Hematopoietic multipotent progenitor cell treated with erythropoietin and hydrocortisone succinate and interleukin-3 and kit ligand, for 6 days (in vitro differentiated cells): ENCODE results near the gene ARHGDIB.

Experiments
- DNase-seq: peaks from one replicate; pipeline ENCODE4 v3.0.0-alpha.2; 2015

Gene ARHGDIB

DNA sequence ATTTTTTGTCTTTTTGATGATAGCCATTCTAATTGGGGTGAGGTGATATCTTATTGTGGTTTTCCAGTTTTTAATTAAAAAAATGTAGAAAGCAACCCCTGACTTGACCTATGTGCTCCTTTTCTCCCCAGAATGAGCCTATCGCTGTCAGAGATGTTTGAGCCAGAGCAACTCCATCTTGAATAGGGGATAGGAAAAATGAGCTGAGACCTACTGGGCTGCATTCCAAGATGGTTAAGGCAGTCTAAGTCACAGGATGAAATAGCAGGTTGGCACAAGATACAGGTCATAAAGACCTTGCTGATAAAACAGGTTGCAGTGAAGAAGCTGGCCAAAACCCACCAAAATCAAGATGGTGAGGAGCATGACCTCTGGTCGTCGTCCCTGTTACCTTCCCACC lies 36.9 kb downstream of the ARHGDIB start:
- DNase-seq: no peak

DNA sequence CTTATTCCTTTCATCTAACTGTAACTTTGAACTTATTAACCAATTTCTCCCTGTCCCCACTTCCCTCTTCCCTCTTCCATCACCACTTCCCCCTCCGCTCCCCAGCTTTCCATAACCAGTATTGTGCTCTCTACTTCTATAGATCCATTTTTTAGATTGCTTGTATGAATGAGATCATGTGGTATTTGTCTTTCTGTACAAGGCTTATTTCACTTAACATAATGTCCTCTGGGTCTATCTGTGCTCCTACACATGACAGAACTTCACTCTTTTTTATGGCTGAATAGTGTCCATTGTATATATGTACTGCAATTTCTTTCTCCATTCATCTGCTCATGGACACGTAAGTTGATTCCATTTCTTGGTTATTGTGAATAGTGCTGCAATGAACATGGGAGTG lies 37.5 kb downstream of the ARHGDIB start:
- no peak for DNase-seq

DNA sequence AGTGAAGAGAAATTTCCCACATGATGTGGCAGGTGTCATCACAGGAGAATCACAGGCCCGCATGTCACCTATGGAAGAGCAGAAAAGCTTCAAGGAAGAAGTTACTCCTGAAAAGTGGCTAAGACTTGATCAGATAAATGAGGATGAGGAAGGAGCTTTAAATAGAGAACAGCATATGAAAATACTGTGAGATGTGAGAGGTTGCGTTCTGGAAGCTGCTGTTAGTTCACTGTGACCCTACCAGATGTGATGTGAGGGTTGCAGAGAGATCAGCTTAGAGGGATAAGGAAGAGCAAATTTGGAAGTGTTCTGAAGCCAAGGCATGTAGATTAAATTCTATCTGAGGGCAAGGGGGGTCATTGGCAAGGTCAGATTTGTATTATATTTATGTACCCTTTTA lies 40.2 kb downstream of the ARHGDIB start:
- no peak for DNase-seq

DNA sequence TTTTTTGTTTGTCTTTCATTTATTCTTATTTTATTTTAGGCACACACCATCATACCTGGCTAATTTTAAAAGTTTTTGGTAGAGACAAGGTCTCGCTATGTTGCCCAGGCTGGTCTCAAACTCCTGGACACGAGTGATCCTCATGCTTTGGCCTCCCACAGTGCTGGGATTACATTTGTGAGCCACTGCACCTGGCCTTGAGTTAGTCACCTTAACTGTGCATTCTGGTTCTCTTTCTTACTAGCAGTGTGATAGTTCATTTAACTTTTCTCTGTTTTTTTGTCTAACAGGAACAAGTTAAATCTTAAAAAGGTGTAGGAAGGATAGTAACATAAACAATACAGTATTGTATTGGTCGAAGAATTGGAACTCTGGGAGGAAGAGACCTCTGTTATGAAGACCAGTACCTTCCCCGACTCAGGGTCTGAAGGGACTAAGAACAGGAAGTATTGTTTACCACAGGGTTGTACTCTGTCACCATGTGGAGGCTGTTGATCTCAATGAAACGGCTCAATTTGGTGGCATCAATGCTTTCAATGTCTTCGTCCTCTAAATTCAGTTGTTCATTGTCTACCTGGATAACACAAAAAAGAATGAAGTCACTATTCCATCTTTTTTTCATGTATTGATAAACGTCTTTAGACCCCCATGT lies 40.8 kb downstream of the ARHGDIB start:
- DNase-seq: peak; percentile 44

DNA sequence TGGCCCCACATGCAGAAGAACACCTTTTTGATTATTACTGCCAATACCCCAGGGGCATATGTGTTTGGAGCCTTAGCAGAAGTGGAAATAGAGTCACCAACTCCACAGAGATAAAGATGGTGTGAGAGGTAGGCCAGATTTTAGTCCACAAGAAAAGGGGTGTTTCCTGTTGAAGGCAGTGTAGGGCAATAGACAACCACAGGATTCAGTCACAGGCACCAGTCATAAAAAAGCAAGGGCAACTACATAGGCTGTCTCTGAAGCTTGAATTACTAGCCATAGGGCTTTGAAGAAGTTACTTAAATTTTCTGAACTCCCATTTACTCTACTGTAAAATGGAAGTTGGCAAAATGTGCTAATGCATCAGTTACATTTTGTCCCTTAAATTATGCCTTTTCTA lies 41.9 kb downstream of the ARHGDIB start:
- no peak for DNase-seq

DNA sequence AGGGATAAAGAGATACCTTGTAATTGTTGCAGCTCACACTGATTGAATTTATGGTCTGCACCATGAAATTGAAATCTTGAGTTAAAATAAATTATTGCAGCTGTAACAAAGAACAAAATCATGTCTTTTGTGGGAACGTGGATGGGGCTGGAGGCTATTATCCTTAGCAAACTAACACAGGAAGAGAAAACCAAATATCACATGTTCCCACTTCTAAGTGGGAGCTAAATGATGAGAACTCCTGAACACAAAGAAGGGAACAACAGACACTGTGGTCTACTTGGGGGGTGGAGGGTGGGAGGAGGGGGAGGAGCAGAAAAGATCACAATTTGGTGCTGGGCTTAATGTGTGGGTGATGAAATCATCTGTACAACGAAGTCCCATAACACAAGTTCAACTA lies 45.7 kb downstream of the ARHGDIB start:
- DNase-seq: no peak

DNA sequence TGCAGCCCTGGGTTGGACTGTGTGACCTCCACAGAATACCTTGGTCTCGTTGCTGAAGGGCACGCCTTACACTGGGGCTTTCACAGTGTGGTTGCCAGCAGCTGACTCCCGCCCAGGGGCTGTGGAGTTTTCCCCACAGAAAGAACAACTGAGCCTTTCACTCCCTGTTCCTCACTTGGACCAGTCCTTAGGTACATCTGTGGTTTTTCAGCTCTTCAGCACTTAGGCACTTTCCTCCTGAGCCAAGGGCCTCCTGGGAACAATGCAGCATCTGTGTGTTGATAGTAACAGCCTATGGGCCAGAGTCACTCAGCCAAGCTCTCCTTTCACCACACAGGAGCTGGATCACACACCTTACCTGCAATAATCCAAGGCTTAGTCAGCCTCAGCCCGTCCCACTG lies 48.0 kb downstream of the ARHGDIB start:
- DNase-seq: no peak

DNA sequence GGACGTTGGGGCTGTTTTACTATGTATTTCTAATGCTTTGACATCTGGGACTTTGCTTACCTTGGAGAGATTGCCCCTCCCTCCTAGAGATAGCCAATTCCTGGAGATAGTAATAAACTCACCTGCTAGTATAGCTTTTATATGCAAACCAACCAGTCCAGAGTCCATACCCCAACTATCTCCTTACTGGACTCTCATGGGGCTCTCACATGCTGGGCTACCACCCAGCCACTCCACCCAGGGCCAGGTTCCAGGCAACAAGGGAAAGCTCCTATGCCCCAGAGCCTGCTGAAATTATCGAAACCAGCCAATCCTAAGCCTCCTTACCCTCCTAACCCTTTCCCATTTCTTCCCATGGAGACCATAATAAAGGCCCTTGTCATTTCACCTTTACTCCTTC lies 50.3 kb downstream of the ARHGDIB start:
- no peak for DNase-seq

DNA sequence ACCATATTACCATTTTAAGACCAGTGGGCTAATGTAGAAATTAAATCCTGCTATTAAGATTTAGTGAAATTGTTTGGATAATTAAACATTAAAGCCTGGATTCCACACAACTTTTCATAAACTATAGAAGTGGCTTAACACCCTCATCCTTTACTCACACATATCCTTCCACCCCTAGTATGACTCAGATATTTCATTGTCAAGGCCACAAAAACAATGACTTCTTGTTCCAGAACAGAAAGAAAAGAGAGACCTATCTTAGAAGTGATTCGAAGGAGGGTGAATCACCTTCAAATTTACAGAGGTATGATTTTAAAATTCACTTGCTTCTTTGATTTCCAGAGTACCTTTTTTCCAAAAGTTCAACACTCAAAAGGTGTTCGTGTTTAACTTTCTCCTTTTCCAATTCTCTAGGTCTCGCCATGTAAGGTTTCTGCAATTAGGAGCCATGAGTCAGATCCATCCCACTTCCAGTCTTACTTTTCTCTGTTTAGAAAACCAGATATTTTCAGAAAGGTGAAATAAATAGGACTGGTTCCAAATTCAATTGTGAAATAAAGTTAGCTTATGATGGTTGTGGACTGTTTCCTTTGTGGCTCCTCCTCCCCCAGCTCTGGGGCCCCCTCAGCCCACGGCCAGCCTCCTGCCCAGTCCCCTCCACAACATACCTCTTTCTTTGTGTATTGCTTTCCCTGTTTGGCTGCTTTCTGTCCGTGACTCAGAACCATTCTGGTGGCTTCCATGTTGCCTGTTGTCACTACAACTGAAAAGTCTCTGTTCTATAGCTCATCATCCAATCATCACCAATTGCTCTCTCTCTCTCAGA lies 51.1 kb downstream of the ARHGDIB start:
- no peak for DNase-seq

DNA sequence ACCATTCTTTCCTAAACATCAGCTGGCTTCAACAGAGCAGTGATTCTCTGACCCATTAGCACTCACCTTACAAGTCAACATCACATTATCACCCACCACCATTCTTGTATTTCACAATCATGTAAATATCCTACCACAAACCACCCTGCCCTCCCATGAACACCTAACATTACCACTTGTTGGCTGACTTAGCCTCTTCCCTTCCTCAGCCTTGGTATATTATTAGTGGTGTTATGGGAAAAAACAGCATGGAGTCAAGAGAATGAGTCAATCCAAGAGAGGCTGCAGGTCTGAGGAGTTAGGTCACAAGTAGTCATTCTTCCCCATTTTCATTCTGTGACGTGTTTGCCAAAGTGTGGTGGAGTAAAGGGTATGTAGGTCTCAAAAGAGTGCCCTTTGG lies 53.4 kb downstream of the ARHGDIB start:
- no peak for DNase-seq

DNA sequence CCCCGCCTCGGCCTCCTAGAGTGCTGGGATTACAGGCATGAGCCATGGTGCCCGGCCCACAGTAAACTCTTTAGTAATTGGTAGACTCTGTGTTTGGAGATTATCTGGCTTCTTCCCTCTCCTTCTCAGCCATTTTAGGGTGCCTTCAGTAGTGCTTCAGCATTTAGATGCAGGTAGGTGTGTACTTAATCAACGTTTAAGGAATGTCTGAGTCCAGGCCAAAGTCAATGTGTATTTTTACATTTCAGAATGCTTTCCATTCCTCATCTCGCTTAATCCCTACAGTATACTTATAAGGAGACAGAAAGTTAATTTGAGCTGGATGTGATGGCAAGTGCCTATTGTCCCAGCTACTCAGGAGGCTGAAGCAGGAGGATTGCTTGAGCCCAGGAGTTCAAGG lies 55.3 kb downstream of the ARHGDIB start:
- no peak for DNase-seq

DNA sequence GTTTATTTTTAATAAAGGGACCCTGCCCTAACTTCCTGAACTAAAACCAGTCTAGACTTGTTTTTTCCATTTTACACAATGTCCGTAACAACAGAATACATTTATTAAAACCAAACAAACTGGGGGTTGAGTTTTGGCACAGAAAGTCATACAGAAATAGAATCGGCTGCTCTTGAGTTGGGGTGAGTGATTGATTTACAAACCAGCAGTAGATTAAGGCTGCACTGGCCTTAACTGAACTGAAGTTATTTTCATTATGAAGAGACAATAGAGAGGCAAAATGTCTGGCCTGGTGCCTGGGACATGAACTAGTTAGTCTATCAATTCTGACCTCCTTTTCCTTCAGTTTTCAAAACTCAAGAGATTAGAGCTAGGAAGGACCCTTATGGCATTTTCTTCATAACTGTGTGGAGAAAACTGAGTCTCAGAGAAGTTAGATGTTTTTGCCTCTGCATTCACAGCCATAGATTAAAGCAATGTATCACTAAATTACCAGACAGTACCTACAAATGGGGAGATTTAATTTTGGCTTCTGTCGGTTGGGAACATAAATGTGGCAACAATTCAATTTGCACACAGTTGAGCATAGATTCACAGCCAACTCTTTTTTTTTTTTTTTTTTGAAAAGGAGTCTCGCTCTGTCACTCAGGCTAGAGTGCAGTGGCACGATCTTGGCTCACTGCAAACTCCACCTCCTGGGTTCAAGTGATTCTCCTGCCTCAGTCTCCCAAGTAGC lies 56.0 kb downstream of the ARHGDIB start:
- no peak for DNase-seq

DNA sequence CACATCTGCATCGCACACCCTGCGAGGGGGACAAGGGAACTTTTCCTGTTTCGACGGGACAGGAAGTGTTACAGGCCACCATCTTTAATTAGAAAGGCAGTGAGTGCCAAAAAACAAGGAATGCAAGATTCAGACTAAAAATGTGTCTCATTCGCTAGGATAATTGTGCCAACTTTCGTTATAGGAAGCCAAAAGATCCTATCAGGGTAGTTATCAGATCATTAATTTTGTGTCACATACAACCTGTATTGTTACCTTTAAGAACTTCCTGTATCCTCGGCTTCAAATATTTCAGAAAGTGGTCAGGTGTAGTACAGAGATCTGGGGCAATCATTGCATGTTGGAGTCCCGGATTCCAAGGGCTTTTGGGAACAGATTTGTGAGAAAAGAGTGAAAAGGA lies 56.5 kb downstream of the ARHGDIB start:
- no peak for DNase-seq

DNA sequence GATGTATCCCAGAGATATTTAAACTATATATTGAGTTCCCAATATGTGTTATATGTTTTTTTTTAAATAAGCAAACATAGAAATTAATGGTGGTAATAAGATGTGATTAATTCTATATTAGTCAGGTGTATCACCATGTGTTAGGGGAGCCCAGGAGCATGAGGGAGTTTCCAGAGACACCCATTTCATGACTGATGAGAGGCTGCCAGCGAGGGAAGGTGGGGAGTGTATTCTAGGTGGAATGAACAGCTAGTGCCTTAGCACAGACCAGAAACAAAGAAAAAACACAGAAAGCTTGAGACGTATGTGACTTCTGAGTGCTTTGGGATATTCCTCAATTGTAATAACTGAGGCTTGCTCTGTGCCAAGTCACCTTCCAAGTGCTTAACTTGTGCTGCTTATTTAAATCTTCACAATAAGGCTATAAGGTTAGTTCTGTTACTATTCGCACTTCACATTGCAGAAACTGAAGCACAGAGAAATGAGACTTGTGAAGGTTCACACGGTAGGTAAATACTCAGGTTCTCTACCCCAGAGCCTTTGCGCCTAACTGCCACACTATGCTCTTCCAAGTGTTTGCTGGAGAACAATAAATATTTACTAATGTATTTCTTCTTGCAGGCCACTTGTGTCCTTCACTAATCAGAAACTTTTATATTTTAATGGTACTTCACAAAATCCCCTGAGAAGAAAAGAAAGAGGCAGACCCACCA lies 57.9 kb downstream of the ARHGDIB start:
- no peak for DNase-seq

DNA sequence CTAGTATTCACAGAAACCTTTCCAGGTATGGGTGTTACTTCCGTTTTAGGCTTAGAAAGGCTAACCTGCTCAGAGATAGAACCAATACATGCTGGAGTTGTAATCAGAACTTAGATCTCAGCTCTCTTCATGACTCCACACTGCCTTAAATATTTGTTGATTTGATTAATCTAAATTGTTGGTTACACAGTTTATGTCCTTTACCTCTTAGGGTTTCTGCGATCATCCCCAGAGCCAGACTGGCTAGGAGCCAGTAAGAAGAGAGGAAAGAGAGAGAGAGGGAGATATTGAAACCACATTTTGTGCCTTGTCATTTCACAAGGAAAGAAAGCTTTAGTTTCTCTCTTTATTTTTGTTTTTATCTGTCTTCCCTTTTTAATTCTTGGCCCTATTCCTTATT lies 58.9 kb downstream of the ARHGDIB start:
- DNase-seq: peak; percentile 68

DNA sequence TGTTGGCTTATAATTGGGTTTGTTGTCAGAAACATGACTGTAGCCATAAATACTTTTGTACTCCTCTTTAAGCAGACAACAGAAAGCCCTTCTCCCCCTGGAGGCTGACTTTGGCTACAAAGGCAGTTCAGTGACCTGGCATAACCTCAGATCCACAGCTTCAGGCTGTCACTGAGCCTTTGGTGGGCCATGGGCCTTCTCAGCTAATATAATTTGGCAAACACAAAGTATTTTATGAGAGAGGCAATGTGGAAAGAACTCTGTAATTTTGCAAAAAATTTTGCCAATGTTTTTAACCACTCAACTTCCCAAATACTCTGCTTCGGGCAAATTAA lies 60.2 kb downstream of the ARHGDIB start:
- peak; percentile 32 for DNase-seq

DNA sequence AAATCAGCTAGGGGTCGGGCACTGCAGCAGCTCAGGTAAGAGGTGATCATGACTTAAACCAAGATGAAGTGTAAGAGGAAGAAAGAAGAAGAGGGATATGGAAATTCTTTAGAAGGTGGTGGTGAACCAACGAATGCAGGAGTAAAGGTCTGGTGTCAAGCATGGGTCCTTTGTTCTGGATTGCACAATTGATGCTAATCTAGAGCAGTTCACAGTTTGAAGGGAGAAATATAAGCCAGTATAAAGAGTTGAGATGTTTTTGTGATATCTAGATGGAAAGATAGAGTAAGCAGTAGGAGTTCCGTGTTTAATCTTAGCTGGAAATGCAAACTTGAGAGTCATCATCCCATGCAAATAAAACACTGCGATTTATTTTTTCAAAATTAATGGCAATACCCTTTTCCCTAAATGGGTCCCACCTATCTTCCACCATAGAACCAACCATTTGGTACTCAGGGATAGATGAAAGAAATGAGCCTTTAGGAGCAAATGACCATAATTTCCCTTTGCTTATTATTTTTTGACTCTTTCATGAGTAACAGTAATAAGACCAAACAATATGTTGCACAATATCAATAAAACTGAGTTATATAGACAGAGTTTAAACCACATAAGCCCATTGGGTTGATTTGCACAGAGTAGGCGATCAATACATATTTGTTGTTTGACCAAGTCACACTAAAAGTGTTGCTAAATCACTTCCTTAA lies 60.7 kb downstream of the ARHGDIB start:
- no peak for DNase-seq

DNA sequence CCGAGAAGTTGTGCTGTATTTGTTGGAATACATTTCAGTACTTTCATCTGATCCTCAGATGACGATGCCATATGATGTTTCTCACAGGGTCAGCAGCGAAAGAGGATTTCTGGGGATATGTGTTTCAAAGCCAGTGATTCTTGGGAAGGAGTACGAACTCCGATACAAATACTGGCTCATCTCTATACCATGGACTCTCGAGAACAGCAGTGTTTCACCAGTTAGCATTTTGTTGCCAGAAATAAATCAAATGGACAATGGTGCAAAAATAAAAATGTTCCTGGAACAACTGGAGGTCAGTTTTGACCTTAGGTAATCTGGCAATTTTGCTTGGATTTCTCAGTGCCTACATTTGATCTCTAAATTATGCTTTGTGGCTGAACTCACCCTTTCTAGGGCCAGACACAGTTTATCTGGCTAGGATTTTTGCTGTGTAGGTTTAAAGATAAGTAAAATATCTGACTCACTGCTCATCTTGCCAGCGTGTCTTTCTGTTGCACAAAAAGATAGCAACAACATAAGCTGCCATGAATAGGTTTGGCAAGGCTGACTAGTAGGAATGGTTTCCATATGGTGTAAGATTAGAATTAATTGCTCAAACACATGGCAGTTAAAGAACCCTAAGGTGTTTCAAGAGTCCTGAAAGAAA lies 64.8 kb downstream of the ARHGDIB start:
- DNase-seq: peak; percentile 93

DNA sequence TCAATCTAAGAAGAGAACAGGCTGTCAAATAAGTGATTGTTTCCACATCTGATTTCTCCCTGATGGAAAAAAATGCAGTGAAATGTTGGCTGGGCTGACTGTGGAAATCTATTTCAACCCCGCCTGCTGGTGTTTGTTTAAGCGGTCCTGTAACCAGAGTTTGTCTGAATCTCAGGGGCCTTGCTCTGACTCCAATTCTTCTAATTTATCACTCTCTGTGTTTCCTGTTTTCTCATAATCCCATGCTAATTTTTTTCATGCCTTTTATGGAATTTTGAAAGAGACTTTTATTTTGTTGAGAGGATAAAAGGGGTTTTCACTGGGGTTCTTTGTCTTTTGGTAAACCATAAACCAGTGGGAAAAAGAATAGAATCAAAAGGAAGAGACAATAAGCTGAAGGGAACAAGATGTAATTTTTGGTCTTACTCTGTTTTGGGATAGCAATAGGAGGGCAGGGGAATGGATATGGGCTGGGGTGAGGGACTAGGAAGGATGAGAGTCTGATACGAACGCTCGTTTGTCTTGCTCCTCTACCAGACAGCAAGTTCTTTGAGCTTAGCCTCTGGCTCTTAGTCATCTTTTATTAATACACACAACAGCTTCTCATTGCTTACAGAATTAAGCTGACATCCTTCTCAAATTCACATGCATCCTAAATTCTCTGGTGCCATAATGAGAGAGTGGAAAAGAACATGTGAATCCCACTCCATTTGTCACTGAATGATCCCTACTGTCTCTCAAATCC lies 67.7 kb downstream of the ARHGDIB start:
- DNase-seq: no peak

DNA sequence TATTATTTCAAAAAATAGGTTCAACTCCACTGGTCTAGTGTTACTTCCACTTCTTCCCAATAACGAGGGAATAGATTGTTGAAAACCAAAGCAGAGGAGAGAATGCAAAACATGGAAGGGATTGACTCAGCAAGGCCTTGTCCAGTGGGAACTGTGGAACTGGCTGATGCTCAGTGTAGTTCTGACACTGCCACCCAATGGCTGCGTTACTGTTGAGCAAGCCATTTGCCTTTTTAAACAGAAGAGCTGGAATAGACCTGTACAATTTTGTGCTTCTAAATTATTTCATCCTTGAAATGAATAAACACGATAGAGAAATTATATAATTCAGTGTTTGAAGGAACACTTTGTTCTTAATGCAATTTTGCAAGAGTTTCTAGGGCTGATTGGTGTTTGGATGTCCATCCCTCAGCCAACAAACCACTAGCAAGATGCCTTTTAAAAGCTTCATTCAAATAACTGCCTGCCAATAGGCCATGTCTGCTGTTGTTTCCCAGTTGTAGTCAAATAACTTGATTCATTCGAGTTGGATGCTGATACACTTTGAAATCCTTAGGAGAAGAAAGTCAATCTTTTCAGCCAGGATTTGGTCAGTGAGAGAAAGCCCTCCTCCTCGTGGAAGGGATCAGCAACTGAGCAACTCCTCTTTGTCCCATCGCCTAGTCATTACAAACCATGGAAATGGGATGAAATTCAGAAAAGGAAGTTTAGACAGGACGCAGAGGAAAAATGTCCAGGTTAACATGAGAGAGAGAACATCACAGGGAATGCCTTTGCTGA lies 68.5 kb downstream of the ARHGDIB start:
- DNase-seq: no peak
